Astrocyte (in vitro differentiated cells and primary cell): Measurements from ENCODE around the gene DERA. TPM values are rescaled to one million over a fixed set of nuclear protein-coding genes. Genes with fewer than 3 reads are reported as not detected.

ENCODE experiments used
- DNase-seq: peaks from one replicate; pipeline ENCODE4 v3.0.0-alpha.2; 2010; ENCODE audit warnings: low read depth
- FAIRE-seq: peaks from 2 replicates; lab custom pipeline; 2011; peaks lifted over from hg19 to GRCh38; lab: Jason Lieb, UNC
- H2AFZ ChIP-seq: 2 replicates; pipeline ENCODE4 v1.6.0; 2012; ENCODE audit warnings: low read depth, low read length, inconsistent platforms
- H3K27ac ChIP-seq: 2 replicates; pipeline ENCODE4 v1.5.1; 2011; ENCODE audit warnings: low read depth, low read length, inconsistent platforms
- H3K27me3 ChIP-seq: 2 replicates; pipeline ENCODE4 v1.6.0; 2011; ENCODE audit warnings: low read length, inconsistent platforms; ENCODE audit not compliant: insufficient read depth
- H3K36me3 ChIP-seq: 2 replicates; pipeline ENCODE4 v1.5.1; 2011; ENCODE audit warnings: low read length, inconsistent platforms; ENCODE audit not compliant: insufficient read depth
- H3K4me1 ChIP-seq: 2 replicates; pipeline ENCODE4 v1.5.1; 2011; ENCODE audit warnings: low read length, inconsistent platforms; ENCODE audit not compliant: insufficient read depth
- H3K4me2 ChIP-seq: 2 replicates; pipeline ENCODE4 v1.6.0; 2012; ENCODE audit warnings: low read length, inconsistent platforms
- H3K4me3 ChIP-seq: 2 replicates; pipeline ENCODE4 v1.5.1; 2011; ENCODE audit warnings: low read depth, mild to moderate bottlenecking, low read length, inconsistent platforms; ENCODE audit not compliant: insufficient read depth
- H3K79me2 ChIP-seq: 2 replicates; pipeline ENCODE4 v1.6.0; 2012; ENCODE audit warnings: mild to moderate bottlenecking, low read length, inconsistent platforms; ENCODE audit not compliant: insufficient read depth
- H3K9ac ChIP-seq: 2 replicates; pipeline ENCODE4 v1.6.0; 2012; ENCODE audit warnings: mild to moderate bottlenecking, low read length, inconsistent platforms
- H3K9me3 ChIP-seq: 2 replicates; pipeline ENCODE4 v1.5.1; 2012; ENCODE audit warnings: low read depth, mild to moderate bottlenecking, low read length, inconsistent platforms; ENCODE audit not compliant: insufficient read depth
- H4K20me1 ChIP-seq: 2 replicates; pipeline ENCODE4 v1.6.0; 2012; ENCODE audit warnings: low read length, inconsistent platforms; ENCODE audit not compliant: insufficient read depth
- H3K27ac Mint-ChIP-seq: one replicate; pipeline ENCODE4 v1.8.0; 2021; ENCODE audit warnings: mild to moderate bottlenecking, mixed read lengths; ENCODE audit not compliant: unreplicated experiment
- H3K27me3 Mint-ChIP-seq: one replicate; pipeline ENCODE4 v1.8.0; 2021; ENCODE audit warnings: low read depth, mixed read lengths; ENCODE audit not compliant: unreplicated experiment
- H3K36me3 Mint-ChIP-seq: one replicate; pipeline ENCODE4 v1.8.0; 2021; ENCODE audit warnings: low read depth, mixed read lengths; ENCODE audit not compliant: unreplicated experiment
- H3K4me1 Mint-ChIP-seq: one replicate; pipeline ENCODE4 v1.8.0; 2021; ENCODE audit warnings: low read depth, mixed read lengths; ENCODE audit not compliant: unreplicated experiment
- H3K4me3 Mint-ChIP-seq: one replicate; pipeline ENCODE4 v1.8.0; 2021; ENCODE audit warnings: mild to moderate bottlenecking, moderate library complexity, mixed read lengths; ENCODE audit not compliant: unreplicated experiment
- H3K9me3 Mint-ChIP-seq: one replicate; pipeline ENCODE4 v1.8.0; 2021; ENCODE audit warnings: mild to moderate bottlenecking, mixed read lengths; ENCODE audit not compliant: unreplicated experiment
- EZH2 ChIP-seq: IDR thresholded peaks from 2 replicates; pipeline ENCODE4 v1.6.1; 2012; ENCODE audit warnings: mild to moderate bottlenecking, low read length, inconsistent platforms; ENCODE audit not compliant: insufficient read depth
- total RNA-seq: library from RNA; stranded (reverse); gene quantifications from 2 replicates; pipeline ENCODE4 v1.2.1, GENCODE V29; 2021
- TF ChIP-seq, protein P1 (sequence below): IDR thresholded peaks from 2 replicates; pipeline ENCODE4 v1.5.1; 2011; ENCODE audit warnings: low read depth, mild to moderate bottlenecking, inconsistent platforms, low read length, moderate library complexity; ENCODE audit not compliant: insufficient read depth

DERA gene
- total RNA-seq, 1 donor from 2014 or later = 40.1 TPM

GRCh38 chr12:15984963-15985362 is 73.8 kb downstream of the DERA start:
- Histone ChIP-seq H3K36me3 (no peaks in the 10 kb centered on the region), H3K27ac (no peak overlapping the region), H3K4me2 (no peak overlapping the region), H3K4me1 (peaks cover 8% of the 10 kb centered on the region), H3K9ac (no peak overlapping the region), H4K20me1 (no peaks in the 10 kb centered on the region), H2AFZ (no peak overlapping the region), H3K79me2 (no peaks in the 10 kb centered on the region), H3K9me3 (no peaks in the 10 kb centered on the region), H3K4me3 (no peak overlapping the region), H3K27me3 (no peaks in the 10 kb centered on the region)
- Mint-ChIP-seq H3K4me3 (no peak overlapping the region), H3K27ac (no peak overlapping the region), H3K27me3 (no peaks in the 10 kb centered on the region), H3K36me3 (peaks cover 16% of the 10 kb centered on the region), H3K9me3 (no peaks in the 10 kb centered on the region), H3K4me1 (peaks cover 9% of the 10 kb centered on the region)
- no peak for FAIRE-seq
- DNase-seq = no peak
- TF ChIP-seq, protein P1, sequence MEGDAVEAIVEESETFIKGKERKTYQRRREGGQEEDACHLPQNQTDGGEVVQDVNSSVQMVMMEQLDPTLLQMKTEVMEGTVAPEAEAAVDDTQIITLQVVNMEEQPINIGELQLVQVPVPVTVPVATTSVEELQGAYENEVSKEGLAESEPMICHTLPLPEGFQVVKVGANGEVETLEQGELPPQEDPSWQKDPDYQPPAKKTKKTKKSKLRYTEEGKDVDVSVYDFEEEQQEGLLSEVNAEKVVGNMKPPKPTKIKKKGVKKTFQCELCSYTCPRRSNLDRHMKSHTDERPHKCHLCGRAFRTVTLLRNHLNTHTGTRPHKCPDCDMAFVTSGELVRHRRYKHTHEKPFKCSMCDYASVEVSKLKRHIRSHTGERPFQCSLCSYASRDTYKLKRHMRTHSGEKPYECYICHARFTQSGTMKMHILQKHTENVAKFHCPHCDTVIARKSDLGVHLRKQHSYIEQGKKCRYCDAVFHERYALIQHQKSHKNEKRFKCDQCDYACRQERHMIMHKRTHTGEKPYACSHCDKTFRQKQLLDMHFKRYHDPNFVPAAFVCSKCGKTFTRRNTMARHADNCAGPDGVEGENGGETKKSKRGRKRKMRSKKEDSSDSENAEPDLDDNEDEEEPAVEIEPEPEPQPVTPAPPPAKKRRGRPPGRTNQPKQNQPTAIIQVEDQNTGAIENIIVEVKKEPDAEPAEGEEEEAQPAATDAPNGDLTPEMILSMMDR = no peak
- no peak for TF ChIP-seq EZH2

DNA sequence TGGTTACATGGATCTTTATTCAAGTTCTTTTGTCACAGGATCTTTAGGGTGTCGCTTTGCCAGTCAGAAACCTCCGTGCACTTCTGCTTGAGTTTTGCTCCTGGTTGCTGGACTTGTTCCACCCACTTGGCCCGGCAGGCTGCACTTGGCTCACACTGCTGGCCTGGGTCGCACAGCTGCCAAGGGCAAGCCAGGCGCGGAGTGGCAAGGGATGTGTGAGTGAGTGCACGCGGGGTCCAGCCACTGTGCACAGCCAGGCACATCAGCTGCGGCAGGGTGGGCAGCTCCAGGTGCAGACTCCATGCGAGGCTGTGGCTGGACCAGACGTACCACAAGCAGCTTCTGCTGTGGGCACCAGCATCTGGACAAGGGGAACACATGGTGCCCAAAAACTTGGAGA is 76.6 kb downstream of the DERA start:
- no peak for FAIRE-seq
- DNase-seq = no peak
- Mint-ChIP-seq H3K27me3 (no peaks in the 10 kb centered on the region), H3K9me3 (no peaks in the 10 kb centered on the region), H3K4me3 (no peak overlapping the region), H3K27ac (no peak overlapping the region), H3K36me3 (peaks cover 16% of the 10 kb centered on the region), H3K4me1 (peaks cover 2% of the 10 kb centered on the region)
- TF ChIP-seq, protein P1 = no peak
- TF ChIP-seq EZH2 = no peak
- no peak overlapping the region for H3K4me2 ChIP-seq
- H3K79me2 ChIP-seq = no peaks in the 10 kb centered on the region
- H3K9me3 ChIP-seq = no peaks in the 10 kb centered on the region
- H3K9ac ChIP-seq = no peak overlapping the region
- H2AFZ ChIP-seq = no peak overlapping the region
- no peaks in the 10 kb centered on the region for H4K20me1 ChIP-seq
- no peaks in the 10 kb centered on the region for H3K36me3 ChIP-seq
- no peaks in the 10 kb centered on the region for H3K4me1 ChIP-seq
- no peaks in the 10 kb centered on the region for H3K27me3 ChIP-seq
- H3K4me3 ChIP-seq = no peak overlapping the region
- H3K27ac ChIP-seq = no peak overlapping the region

GRCh38 chr12:15988983-15989755 is 78.0 kb downstream of the DERA start:
- no peak overlapping the region for H3K4me2 ChIP-seq
- no peaks in the 10 kb centered on the region for H3K36me3 ChIP-seq
- H3K4me1 ChIP-seq = no peaks in the 10 kb centered on the region
- TF ChIP-seq, protein P1 = no peak
- TF ChIP-seq EZH2 = no peak
- no peak overlapping the region for H3K9ac ChIP-seq
- no peak overlapping the region for H3K4me3 ChIP-seq
- no peaks in the 10 kb centered on the region for H3K79me2 ChIP-seq
- no peak overlapping the region for H3K27ac ChIP-seq
- H3K4me3 Mint-ChIP-seq = no peak overlapping the region
- no peak overlapping the region for H3K27ac Mint-ChIP-seq
- H3K9me3 ChIP-seq = no peaks in the 10 kb centered on the region
- DNase-seq = no peak
- H3K27me3 Mint-ChIP-seq = no peaks in the 10 kb centered on the region
- H3K4me1 Mint-ChIP-seq = no peaks in the 10 kb centered on the region
- no peaks in the 10 kb centered on the region for H4K20me1 ChIP-seq
- no peaks in the 10 kb centered on the region for H3K9me3 Mint-ChIP-seq
- peaks cover 12% of the 10 kb centered on the region for H3K36me3 Mint-ChIP-seq
- H2AFZ ChIP-seq = no peak overlapping the region
- H3K27me3 ChIP-seq = no peaks in the 10 kb centered on the region
- no peak for FAIRE-seq
